ENCODE data around the gene STK33.

- TF ChIP-seq CTCF (IDR thresholded peaks at IDR 0.05) (no peak), POLR2A (IDR thresholded peaks at IDR 0.05) (no peak)
Observed at GRCh38 chr11:8389029-8389996, 204.7 kb downstream of the STK33 start.
